Effector memory CD4-positive, alpha-beta T cell (primary cell): ENCODE data around the gene FBL.
"Not testable (repeated sequence)": the region's sequence is repeated elsewhere in the genome, so short reads cannot be mapped to it uniquely, and the experiment has no call there.

Experiments
- DNase-seq, 3 donors: peaks; one replicate each; pipeline ENCODE4 v3.0.0-alpha.2; 2020
- H3K27ac ChIP-seq: 2 replicates; pipeline ENCODE4 v1.7.0; 2013; ENCODE audit warnings: mild to moderate bottlenecking, low read length, moderate library complexity; ENCODE audit not compliant: insufficient read depth, poor library complexity, severe bottlenecking
- H3K27me3 ChIP-seq: replicated peaks from 2 replicates; pipeline ENCODE4 v1.7.0; 2013; ENCODE audit warnings: mild to moderate bottlenecking, low read length; ENCODE audit not compliant: insufficient read depth, control insufficient read depth, poor library complexity, severe bottlenecking
- H3K36me3 ChIP-seq: 2 replicates; pipeline ENCODE4 v1.7.0; 2013; ENCODE audit warnings: mild to moderate bottlenecking, low read length, moderate library complexity; ENCODE audit not compliant: control insufficient read depth, insufficient read depth
- H3K4me1 ChIP-seq: 2 replicates; pipeline ENCODE4 v1.7.0; 2013; ENCODE audit warnings: low read length, mild to moderate bottlenecking; ENCODE audit not compliant: control insufficient read depth, insufficient read depth, poor library complexity, severe bottlenecking
- H3K4me3 ChIP-seq: 2 replicates; pipeline ENCODE4 v1.7.0; 2013; ENCODE audit warnings: low read length, low read depth, mild to moderate bottlenecking; ENCODE audit not compliant: insufficient read depth, poor library complexity, severe bottlenecking
- H3K9me3 ChIP-seq: 2 replicates; pipeline ENCODE4 v1.7.0; 2013; ENCODE audit warnings: mild to moderate bottlenecking, low read length, moderate library complexity; ENCODE audit not compliant: control insufficient read depth

FBL gene

DNA sequence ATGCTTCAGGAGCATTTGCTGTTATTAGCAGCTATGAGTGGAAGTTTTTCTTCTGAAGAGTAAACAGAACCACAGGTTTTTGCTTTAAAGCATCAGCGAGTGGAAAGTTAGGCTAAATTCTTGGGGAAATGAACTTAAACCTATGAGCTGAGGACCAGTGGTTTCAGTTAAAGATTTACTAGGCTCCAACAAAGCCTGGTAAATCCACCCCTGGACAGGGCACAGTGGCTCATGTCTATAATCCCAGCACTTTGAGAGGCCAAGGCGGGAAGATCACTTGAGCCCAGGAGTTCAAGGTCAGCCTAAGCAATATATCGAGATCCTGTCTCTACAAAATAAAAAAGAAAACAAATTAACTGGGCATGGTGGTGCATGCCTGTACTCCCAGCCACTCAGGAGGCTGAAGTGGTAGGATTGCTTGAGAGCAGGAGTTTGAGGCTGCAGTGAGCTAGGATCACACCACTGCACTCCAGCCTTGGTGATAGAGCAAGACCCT is 41.3 kb upstream of the FBL start:
- not testable (repeated sequence) for H3K27me3 ChIP-seq, H3K4me1 ChIP-seq, H3K27ac ChIP-seq, H3K36me3 ChIP-seq, H3K9me3 ChIP-seq, H3K4me3 ChIP-seq, DNase-seq

DNA sequence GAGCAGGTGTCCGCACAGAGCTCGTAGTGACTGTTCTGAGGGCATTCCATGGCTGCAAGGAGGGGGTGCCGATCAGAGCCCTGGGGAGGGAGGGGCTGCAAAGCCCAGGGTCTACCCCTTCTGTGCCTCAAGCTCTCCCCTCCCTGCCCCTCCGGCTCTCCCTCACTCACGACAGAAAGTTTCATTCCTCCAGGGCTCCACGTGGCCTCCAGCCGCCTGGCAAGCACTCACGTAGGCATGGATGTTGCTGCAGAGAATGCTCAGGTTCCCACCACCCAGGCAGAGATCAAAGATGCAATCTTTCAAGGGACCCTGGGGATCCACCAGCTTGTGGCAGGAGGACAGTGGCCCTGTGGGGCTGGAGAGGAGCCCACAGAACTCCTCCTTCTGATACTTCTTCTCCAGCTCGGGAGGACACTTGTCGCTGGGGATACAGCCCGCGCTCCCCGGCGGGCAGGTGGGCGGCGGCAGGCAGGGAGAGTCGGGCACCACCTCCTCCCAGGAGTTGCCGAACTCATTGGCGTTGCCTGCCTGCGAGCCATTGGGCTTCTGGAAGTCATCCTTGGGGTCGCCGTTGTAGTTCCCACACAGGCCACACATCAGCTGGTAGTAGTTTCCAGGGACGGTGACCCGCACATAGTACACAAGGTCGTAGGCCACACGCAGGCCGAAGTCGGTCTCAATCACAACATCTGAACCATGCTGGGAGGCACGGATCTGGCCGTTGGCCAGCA is 39.8 kb upstream of the FBL start:
- not testable (repeated sequence) for H3K27me3 ChIP-seq, H3K9me3 ChIP-seq, H3K27ac ChIP-seq, H3K36me3 ChIP-seq, H3K4me1 ChIP-seq, H3K4me3 ChIP-seq, DNase-seq

DNA sequence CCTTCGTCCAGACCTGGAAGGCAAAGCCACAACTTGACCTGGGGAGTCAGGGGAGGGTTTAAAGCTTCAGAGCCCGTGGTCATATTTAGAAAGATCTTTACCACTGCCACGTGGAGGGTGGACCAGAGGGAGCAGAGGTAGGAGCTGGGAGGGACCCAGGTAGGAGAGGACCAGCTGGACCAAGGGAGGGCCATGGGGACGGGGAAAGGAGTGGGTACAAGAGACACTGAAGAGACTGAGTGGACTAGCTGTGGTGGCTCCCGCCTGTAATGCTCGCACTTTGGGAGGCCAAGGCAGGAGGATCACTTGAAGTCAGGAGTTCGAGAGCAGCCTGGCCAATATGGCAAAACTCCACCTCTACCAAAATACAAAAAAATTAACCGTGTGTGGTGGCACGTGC is 38.5 kb upstream of the FBL start:
- not testable (repeated sequence) for DNase-seq, H3K9me3 ChIP-seq, H3K27ac ChIP-seq, H3K4me1 ChIP-seq, H3K27me3 ChIP-seq, H3K4me3 ChIP-seq, H3K36me3 ChIP-seq

DNA sequence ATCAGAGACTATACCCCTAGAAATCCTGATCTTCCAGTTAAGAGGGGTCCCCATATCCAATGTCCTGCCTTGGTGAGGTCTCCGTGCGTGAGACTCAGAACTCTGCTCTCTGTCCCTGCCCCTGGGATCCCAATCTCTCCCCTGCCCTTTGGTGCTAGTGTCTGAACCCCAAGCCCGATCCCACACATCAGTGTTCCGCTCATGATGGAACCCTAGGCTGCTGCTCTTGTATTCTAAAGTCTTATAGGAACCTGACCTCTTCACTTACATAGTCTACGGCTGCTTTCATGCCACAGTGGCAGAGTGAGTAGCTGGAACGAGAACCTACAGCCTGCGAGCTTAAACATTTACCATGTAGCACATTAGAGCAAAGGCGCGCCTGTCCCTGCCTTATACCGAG is 36.5 kb upstream of the FBL start:
- H3K4me1 ChIP-seq, H3K27me3 ChIP-seq, H3K9me3 ChIP-seq, H3K4me3 ChIP-seq, H3K27ac ChIP-seq, DNase-seq, H3K36me3 ChIP-seq: not testable (repeated sequence)

DNA sequence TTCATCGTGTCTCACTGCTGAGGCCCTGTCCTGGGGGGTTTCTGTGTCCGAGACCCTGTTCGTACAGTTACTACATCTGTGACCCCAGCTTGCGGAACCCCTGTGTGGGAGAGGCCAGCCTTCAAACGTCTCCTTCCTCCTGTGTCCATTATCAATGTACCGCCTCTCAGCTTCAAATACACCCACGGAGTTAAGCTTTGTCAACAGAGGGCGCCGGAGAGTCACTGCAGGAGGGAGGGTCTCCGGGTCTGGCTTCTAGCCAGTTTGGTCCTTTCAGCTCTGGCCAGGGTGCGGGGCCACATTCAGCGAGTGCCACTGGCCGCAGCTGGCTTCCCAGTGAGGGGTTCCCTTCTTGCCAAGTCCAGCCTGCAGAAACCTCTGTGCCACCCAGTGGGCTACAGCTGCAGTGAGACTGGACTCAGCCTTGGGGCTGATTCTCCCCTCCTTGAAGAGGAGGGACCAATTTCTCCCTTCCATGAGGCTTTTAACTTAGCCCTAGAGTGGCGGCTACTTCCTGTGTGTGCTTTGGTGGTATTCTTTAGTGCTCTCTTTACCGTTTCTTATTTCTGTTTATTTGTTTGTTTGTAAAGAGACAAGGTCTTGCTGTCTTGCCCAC is 35.4 kb upstream of the FBL start:
- H3K9me3 ChIP-seq, H3K27ac ChIP-seq, H3K4me3 ChIP-seq, H3K4me1 ChIP-seq, H3K36me3 ChIP-seq, H3K27me3 ChIP-seq: not testable (repeated sequence)
- peak in 1 of 3 donors; percentile 25 for DNase-seq

DNA sequence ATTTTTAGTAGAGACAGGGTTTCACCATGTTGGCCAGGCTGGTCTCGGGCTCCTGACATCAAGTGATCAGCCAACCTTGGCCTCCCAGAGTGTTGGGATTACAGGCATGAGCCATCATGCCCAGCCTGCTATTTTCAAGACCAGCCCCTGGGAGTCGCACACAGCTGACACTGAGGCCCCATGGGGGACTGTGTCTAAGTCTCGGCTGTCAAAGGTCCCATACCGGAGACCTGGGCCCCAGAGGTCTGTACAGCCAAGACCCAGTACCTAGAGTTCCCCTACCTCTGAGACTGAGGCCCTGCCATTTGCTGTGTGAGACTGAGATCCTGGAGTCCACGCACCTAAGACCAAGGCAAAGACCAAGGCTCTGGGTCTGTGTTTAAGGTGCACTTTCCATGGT is 34.1 kb upstream of the FBL start:
- H3K27ac ChIP-seq, H3K9me3 ChIP-seq, H3K36me3 ChIP-seq, DNase-seq, H3K27me3 ChIP-seq, H3K4me3 ChIP-seq, H3K4me1 ChIP-seq: not testable (repeated sequence)

DNA sequence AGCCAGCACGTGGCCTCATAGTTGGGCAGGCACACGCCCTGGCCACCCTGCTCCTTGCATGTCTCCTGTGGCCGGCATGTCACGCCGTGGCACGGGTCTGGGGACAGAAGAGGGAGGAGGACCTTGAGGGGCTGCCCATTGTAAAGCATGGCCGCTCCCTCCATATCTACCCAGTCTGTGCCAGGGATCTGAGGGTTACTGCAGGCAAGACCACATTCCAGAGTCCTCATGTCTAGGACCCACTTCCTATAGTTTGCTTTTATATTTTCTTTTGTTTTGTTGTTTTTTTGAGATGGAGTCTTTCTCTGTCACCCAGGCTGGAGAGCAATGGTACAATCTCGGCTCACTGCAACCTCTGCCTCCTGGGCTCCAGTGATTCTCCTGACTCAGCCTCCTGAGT is 33.6 kb upstream of the FBL start:
- not testable (repeated sequence) for H3K4me1 ChIP-seq, H3K9me3 ChIP-seq, H3K4me3 ChIP-seq, H3K27ac ChIP-seq, H3K36me3 ChIP-seq, H3K27me3 ChIP-seq, DNase-seq

DNA sequence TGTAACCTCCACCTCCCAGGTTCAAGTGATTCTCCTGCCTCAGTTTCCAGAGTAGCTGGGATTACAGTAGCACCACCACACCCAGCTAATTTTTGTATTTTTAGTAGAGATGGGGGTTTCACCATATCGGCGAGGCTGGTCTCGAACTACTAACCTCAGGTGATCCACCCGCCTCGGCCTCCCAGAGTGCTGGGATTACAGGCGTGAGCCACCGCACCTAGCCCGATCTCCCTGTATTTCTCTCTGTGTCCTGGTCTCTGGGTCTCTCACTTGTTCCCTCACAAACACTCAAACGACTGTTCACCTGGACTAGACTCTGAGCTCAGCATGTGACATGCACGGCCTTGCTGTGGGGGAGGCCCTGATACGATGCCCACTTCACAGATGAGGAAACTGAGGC is 32.7 kb upstream of the FBL start:
- not testable (repeated sequence) for H3K9me3 ChIP-seq, H3K27me3 ChIP-seq, H3K36me3 ChIP-seq, DNase-seq, H3K27ac ChIP-seq, H3K4me3 ChIP-seq, H3K4me1 ChIP-seq

DNA sequence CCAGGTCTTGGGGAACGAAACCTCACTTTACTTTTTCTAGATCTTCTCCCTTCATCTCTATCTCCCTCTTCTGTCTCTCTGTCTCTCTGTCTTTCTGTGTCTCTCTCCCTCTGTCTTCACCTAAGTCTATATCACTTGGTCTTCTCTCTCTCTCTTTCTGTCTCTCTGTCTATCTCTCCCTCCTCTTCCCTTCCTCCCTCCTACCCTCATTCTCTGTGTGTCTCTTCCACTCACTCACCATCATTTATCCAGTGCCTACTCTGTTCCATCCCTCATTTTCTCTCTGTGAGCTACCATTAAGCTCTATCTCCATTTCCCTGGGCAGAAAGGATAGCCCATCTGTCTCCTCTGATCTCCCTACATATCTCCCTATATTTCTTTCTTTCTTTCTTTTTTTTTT is 32.2 kb upstream of the FBL start:
- Histone ChIP-seq H3K27me3 (no peaks in the 10 kb centered on the region), H3K27ac (no peak overlapping the region), H3K9me3 (no peaks in the 10 kb centered on the region), H3K4me1 (no peaks in the 10 kb centered on the region), H3K36me3 (no peaks in the 10 kb centered on the region), H3K4me3 (no peak overlapping the region)
- DNase-seq: no peak

DNA sequence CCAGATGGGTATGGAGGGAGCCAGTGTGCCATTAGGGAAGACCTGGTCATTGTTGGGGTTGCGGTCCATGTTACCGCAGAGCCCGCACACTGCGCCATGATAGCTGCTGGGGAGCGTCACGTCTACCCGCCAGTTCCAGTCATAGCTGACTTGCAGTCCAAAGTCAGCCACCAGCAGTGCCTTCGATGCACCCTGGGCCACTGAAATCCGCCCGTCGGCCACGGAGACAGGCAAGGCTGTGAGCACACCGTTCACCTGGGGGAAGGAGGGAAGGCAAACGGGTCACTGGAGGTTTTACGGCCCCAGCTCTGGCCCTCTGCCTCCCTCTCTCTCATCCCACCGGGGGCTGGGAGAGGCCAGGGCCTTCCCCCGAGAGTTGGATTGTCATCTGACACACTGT is 31.8 kb upstream of the FBL start:
- H3K4me3 ChIP-seq, H3K27ac ChIP-seq, DNase-seq, H3K4me1 ChIP-seq, H3K9me3 ChIP-seq, H3K36me3 ChIP-seq, H3K27me3 ChIP-seq: not testable (repeated sequence)
